IMR-90 (cell line): ENCODE results near the gene AUH.

ENCODE experiments used
- BHLHE40 ChIP-seq: fragments of 150-350 bp; IDR thresholded peaks from 2 replicates; pipeline ENCODE4 v1.6.1; 2016; ENCODE audit warnings: mild to moderate bottlenecking, low read depth, low read length
- CEBPB ChIP-seq: IDR thresholded peaks from 2 replicates; pipeline ENCODE4 v1.6.1; 2012; ENCODE audit warnings: low read depth, low read length, improper control_type of control experiment
- CHD1 ChIP-seq: IDR thresholded peaks from 2 replicates; pipeline ENCODE4 v1.6.1; 2012; ENCODE audit warnings: low read depth, low read length, improper control_type of control experiment
- ELK1 ChIP-seq: fragments of 150-350 bp; IDR thresholded peaks from 2 replicates; pipeline ENCODE4 v1.6.1; 2016; ENCODE audit warnings: low read depth, mild to moderate bottlenecking, low read length, moderate library complexity, borderline replicate concordance
- FOS ChIP-seq: fragments of 150-350 bp; IDR thresholded peaks from 2 replicates; pipeline ENCODE4 v1.6.1; 2016; ENCODE audit warnings: low read depth, low read length
- MAZ ChIP-seq: IDR thresholded peaks from 2 replicates; pipeline ENCODE4 v1.6.1; 2012; ENCODE audit warnings: low read depth, mild to moderate bottlenecking, low read length, improper control_type of control experiment, moderate library complexity, borderline replicate concordance
- POLR2A ChIP-seq: IDR thresholded peaks from 2 replicates; pipeline ENCODE4 v1.6.1; 2012; ENCODE audit warnings: mild to moderate bottlenecking, low read depth, low read length
- RAD21 ChIP-seq: IDR thresholded peaks from 2 replicates; pipeline ENCODE4 v1.6.1; 2012; ENCODE audit warnings: low read length, improper control_type of control experiment
- RCOR1 ChIP-seq: IDR thresholded peaks from 2 replicates; pipeline ENCODE4 v1.6.1; 2012; ENCODE audit warnings: mild to moderate bottlenecking, low read length, improper control_type of control experiment; ENCODE audit not compliant: insufficient replicate concordance
- RFX5 ChIP-seq: IDR thresholded peaks from 2 replicates; pipeline ENCODE4 v1.8.0; 2012; ENCODE audit warnings: low read depth, mild to moderate bottlenecking, low read length, moderate library complexity
- SMC3 ChIP-seq: fragments of 150-350 bp; IDR thresholded peaks from 2 replicates; pipeline ENCODE4 v1.6.1; 2016; ENCODE audit warnings: low read depth, mild to moderate bottlenecking, antibody characterized with exemption, low read length, moderate library complexity
- TF ChIP-seq, protein P1 (sequence below): conservative IDR thresholded peaks from 2 replicates; pipeline ENCODE4 v1.5.1; 2012; ENCODE audit warnings: mild to moderate bottlenecking, low read depth, low read length, improper control_type of control experiment
- TF ChIP-seq, protein P2 (sequence below): fragments of 150-350 bp; IDR thresholded peaks from 2 replicates; pipeline ENCODE4 v1.6.1; 2017; ENCODE audit warnings: mild to moderate bottlenecking, antibody characterized with exemption, low read length, low read depth

- TF ChIP-seq, protein P1, sequence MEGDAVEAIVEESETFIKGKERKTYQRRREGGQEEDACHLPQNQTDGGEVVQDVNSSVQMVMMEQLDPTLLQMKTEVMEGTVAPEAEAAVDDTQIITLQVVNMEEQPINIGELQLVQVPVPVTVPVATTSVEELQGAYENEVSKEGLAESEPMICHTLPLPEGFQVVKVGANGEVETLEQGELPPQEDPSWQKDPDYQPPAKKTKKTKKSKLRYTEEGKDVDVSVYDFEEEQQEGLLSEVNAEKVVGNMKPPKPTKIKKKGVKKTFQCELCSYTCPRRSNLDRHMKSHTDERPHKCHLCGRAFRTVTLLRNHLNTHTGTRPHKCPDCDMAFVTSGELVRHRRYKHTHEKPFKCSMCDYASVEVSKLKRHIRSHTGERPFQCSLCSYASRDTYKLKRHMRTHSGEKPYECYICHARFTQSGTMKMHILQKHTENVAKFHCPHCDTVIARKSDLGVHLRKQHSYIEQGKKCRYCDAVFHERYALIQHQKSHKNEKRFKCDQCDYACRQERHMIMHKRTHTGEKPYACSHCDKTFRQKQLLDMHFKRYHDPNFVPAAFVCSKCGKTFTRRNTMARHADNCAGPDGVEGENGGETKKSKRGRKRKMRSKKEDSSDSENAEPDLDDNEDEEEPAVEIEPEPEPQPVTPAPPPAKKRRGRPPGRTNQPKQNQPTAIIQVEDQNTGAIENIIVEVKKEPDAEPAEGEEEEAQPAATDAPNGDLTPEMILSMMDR, result no peak
- TF ChIP-seq, protein P2, sequence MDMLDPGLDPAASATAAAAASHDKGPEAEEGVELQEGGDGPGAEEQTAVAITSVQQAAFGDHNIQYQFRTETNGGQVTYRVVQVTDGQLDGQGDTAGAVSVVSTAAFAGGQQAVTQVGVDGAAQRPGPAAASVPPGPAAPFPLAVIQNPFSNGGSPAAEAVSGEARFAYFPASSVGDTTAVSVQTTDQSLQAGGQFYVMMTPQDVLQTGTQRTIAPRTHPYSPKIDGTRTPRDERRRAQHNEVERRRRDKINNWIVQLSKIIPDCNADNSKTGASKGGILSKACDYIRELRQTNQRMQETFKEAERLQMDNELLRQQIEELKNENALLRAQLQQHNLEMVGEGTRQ, result no peak
- TF ChIP-seq RCOR1, result no peak
- TF ChIP-seq CEBPB, result no peak
- no peak for TF ChIP-seq SMC3
- TF ChIP-seq POLR2A, result no peak
- no peak for TF ChIP-seq RFX5
- TF ChIP-seq RAD21, result no peak
- TF ChIP-seq MAZ, result no peak
- no peak for TF ChIP-seq CHD1
- no peak for TF ChIP-seq ELK1
- no peak for TF ChIP-seq FOS
- TF ChIP-seq BHLHE40, result no peak
These were observed 144.3 kb downstream of the AUH start for GRCh38 chr9:91217388-91217787.
